ENCODE results near the gene CABCOCO1.
A peak's percentile ranks its signal among the peaks of the same experiment; 100 is the strongest.
"Not testable (repeated sequence)": the region's sequence is repeated elsewhere in the genome, so short reads cannot be mapped to it uniquely, and the experiment has no call there.

The CABCOCO1 gene

GRCh38 chr10:61643316-61643751 is 19.4 kb upstream of the CABCOCO1 start:
- peak; percentile 77 for DNase-seq

GRCh38 chr10:61653699-61654098 is 9.0 kb upstream of the CABCOCO1 start:
- no peak for DNase-seq

GRCh38 chr10:61655335-61655851 is 7.3 kb upstream of the CABCOCO1 start:
- peak; percentile 51 for DNase-seq

GRCh38 chr10:61663466-61663865 is 737 bp downstream of the CABCOCO1 start:
- DNase-seq = no peak

GRCh38 chr10:61664985-61665384 is 2.3 kb downstream of the CABCOCO1 start:
- DNase-seq = no peak

GRCh38 chr10:61669161-61669725 is 6.5 kb downstream of the CABCOCO1 start:
- DNase-seq = no peak

GRCh38 chr10:61669849-61670248 is 7.1 kb downstream of the CABCOCO1 start:
- no peak for DNase-seq

- DNase-seq = no peak
Observed at GRCh38 chr10:61673360-61673759, 10.6 kb downstream of the CABCOCO1 start.

- DNase-seq = no peak
Observed at GRCh38 chr10:61682323-61682722, 19.6 kb downstream of the CABCOCO1 start.

GRCh38 chr10:61683319-61683718 is 20.6 kb downstream of the CABCOCO1 start:
- no peak for DNase-seq

- DNase-seq = no peak
Observed at GRCh38 chr10:61684894-61685507, 22.3 kb downstream of the CABCOCO1 start.

- peak; percentile 19 for DNase-seq
Observed at GRCh38 chr10:61688551-61689308, 26.0 kb downstream of the CABCOCO1 start.

- not testable (repeated sequence) for DNase-seq
Observed at GRCh38 chr10:61691667-61692066, 28.9 kb downstream of the CABCOCO1 start.

- DNase-seq = no peak
Observed at GRCh38 chr10:61692447-61693010, 29.8 kb downstream of the CABCOCO1 start.

- no peak for DNase-seq
Observed at GRCh38 chr10:61698968-61699655, 36.4 kb downstream of the CABCOCO1 start.

- no peak for DNase-seq
Observed at GRCh38 chr10:61701055-61701705, 38.5 kb downstream of the CABCOCO1 start.

- no peak for DNase-seq
Observed at GRCh38 chr10:61701706-61702105, 39.0 kb downstream of the CABCOCO1 start.

GRCh38 chr10:61702584-61702983 is 39.9 kb downstream of the CABCOCO1 start:
- DNase-seq = no peak

- no peak for DNase-seq
Observed at GRCh38 chr10:61705022-61705613, 42.4 kb downstream of the CABCOCO1 start.

GRCh38 chr10:61708846-61709245 is 46.1 kb downstream of the CABCOCO1 start:
- DNase-seq = peak; percentile 64

- DNase-seq = not testable (repeated sequence)
Observed at GRCh38 chr10:61712105-61712504, 49.4 kb downstream of the CABCOCO1 start.

- DNase-seq = not testable (repeated sequence)
Observed at GRCh38 chr10:61719475-61719874, 56.7 kb downstream of the CABCOCO1 start.
